HG03060 (cell line): ENCODE data around the gene ATXN1.
"Not testable (repeated sequence)": the region's sequence is repeated elsewhere in the genome, so short reads cannot be mapped to it uniquely, and the experiment has no call there.

Experiments
- ATAC-seq: cut with Tn5 transposase; IDR thresholded peaks from one replicate; pipeline ENCODE4 v1.9.1; 2021; ENCODE audit warnings: low read depth, moderate number of reproducible peaks; ENCODE audit not compliant: unreplicated experiment

Gene ATXN1

GRCh38 chr6:16471910-16472297 lies 289.4 kb downstream of the ATXN1 start:
- peak; percentile 5 for ATAC-seq

- peak; percentile 33 for ATAC-seq
These were observed 289.9 kb downstream of the ATXN1 start for GRCh38 chr6:16471222-16471909.

- ATAC-seq = no peak
These were observed 290.6 kb downstream of the ATXN1 start for GRCh38 chr6:16470502-16471221.

- ATAC-seq = no peak
These were observed 292.2 kb downstream of the ATXN1 start for GRCh38 chr6:16468991-16469615.

GRCh38 chr6:16466800-16467553 lies 294.3 kb downstream of the ATXN1 start:
- no peak for ATAC-seq

- no peak for ATAC-seq
These were observed 297.2 kb downstream of the ATXN1 start for GRCh38 chr6:16464045-16464444.

GRCh38 chr6:16463246-16463645 lies 298.0 kb downstream of the ATXN1 start:
- ATAC-seq = not testable (repeated sequence)

- no peak for ATAC-seq
These were observed 299.8 kb downstream of the ATXN1 start for GRCh38 chr6:16461491-16461890.

- ATAC-seq = not testable (repeated sequence)
These were observed 301.8 kb downstream of the ATXN1 start for GRCh38 chr6:16459472-16459871.

GRCh38 chr6:16452348-16452747 lies 308.9 kb downstream of the ATXN1 start:
- ATAC-seq = no peak

GRCh38 chr6:16450821-16451220 lies 310.4 kb downstream of the ATXN1 start:
- ATAC-seq = no peak

GRCh38 chr6:16450285-16450684 lies 311.0 kb downstream of the ATXN1 start:
- ATAC-seq = no peak

- ATAC-seq = no peak
These were observed 315.0 kb downstream of the ATXN1 start for GRCh38 chr6:16446273-16446672.

GRCh38 chr6:16442031-16442430 lies 319.2 kb downstream of the ATXN1 start:
- ATAC-seq = no peak

- ATAC-seq = no peak
These were observed 320.0 kb downstream of the ATXN1 start for GRCh38 chr6:16441262-16441661.

GRCh38 chr6:16440636-16441212 lies 320.5 kb downstream of the ATXN1 start:
- no peak for ATAC-seq

GRCh38 chr6:16438718-16439591 lies 322.3 kb downstream of the ATXN1 start:
- ATAC-seq = no peak

GRCh38 chr6:16437984-16438383 lies 323.3 kb downstream of the ATXN1 start:
- no peak for ATAC-seq

- ATAC-seq = no peak
These were observed 324.2 kb downstream of the ATXN1 start for GRCh38 chr6:16437095-16437494.

- no peak for ATAC-seq
These were observed 324.7 kb downstream of the ATXN1 start for GRCh38 chr6:16436550-16436949.
